Naive thymus-derived CD4-positive, alpha-beta T cell (primary cell): ENCODE results near the gene SPG7. TPM values are rescaled to one million over a fixed set of nuclear protein-coding genes. Genes with fewer than 3 reads are reported as not detected.

Experiments
- ATAC-seq: fragments of 150-1000 bp; cut with Tn5 transposase; 2 replicates; pipeline ENCODE4 v1.10.0; 2021; ENCODE audit warnings: mild to moderate bottlenecking, moderate library complexity
- CTCF ChIA-PET: fragments of 350-600 bp; sonication (Branson Sonifier 250); formaldehyde crosslinking; loops from one replicate; lab custom pipeline; 2021; ENCODE audit warnings: antibody characterized with exemption; lab: Charles Lee
- POLR2A ChIA-PET: fragments of 350-600 bp; sonication (Branson Sonifier 250); formaldehyde crosslinking; loops from one replicate; lab custom pipeline; 2021; ENCODE audit warnings: antibody characterized with exemption, inconsistent platforms; lab: Charles Lee
- DNase-seq, 9 donors: peaks; one replicate each; pipeline versions ENCODE4 v3.0.0 to v3.0.0-alpha.2; 2020 to 2022; ENCODE audit warnings: mixed read lengths in 1 of 9
- H3K27ac ChIP-seq: one replicate; pipeline ENCODE4 v1.7.0; 2013; ENCODE audit warnings: mild to moderate bottlenecking, low read depth, low read length, moderate library complexity
- H3K27me3 ChIP-seq, 2 donors: one replicate each; pipeline ENCODE4 v1.7.0; 2013; ENCODE audit warnings: low read length in 2 of 2, mild to moderate bottlenecking in 2 of 2, moderate library complexity in 2 of 2; ENCODE audit not compliant: control insufficient read depth in 2 of 2, insufficient read depth in 2 of 2
- H3K36me3 ChIP-seq, 3 experiments: 1 replicate in 2 of 3; 2 replicates in 1 of 3; pipeline ENCODE4 v1.7.0; 2013; ENCODE audit warnings: low read length in 3 of 3, mild to moderate bottlenecking in 3 of 3, moderate library complexity in 1 of 3; ENCODE audit not compliant: insufficient read depth in 3 of 3, control insufficient read depth in 2 of 3
- H3K4me1 ChIP-seq, 2 donors: one replicate each; pipeline ENCODE4 v1.7.0; 2013; ENCODE audit warnings: low read length in 2 of 2, mild to moderate bottlenecking in 2 of 2, moderate library complexity in 1 of 2; ENCODE audit not compliant: control insufficient read depth in 2 of 2, insufficient read depth in 2 of 2
- H3K4me3 ChIP-seq: 2 replicates; pipeline ENCODE4 v1.7.0; 2013; ENCODE audit warnings: mild to moderate bottlenecking, low read length
- H3K9me3 ChIP-seq, 3 experiments: 1 replicate in 2 of 3; 2 replicates in 1 of 3; pipeline ENCODE4 v1.7.0; 2013; ENCODE audit warnings: low read length in 3 of 3; ENCODE audit not compliant: control insufficient read depth in 2 of 3
- H3K27ac Mint-ChIP-seq, 9 donors: one replicate each; pipeline ENCODE4 v1.8.0; 2020 to 2022; ENCODE audit warnings: mixed read lengths in 9 of 9, mild to moderate bottlenecking in 8 of 9, moderate library complexity in 5 of 9, inconsistent platforms in 2 of 9
- H3K27me3 Mint-ChIP-seq, 5 donors: one replicate each; pipeline ENCODE4 v1.8.0; 2021 to 2022; ENCODE audit warnings: mixed read lengths in 5 of 5, mild to moderate bottlenecking in 1 of 5
- H3K36me3 Mint-ChIP-seq, 5 donors: one replicate each; pipeline ENCODE4 v1.8.0; 2020 to 2022; ENCODE audit warnings: mixed read lengths in 5 of 5, mild to moderate bottlenecking in 3 of 5, inconsistent platforms in 1 of 5
- H3K4me1 Mint-ChIP-seq, 7 donors: one replicate each; pipeline ENCODE4 v1.8.0; 2020 to 2022; ENCODE audit warnings: mixed read lengths in 7 of 7, mild to moderate bottlenecking in 3 of 7, inconsistent platforms in 1 of 7
- H3K4me3 Mint-ChIP-seq, 10 donors: one replicate each; pipeline ENCODE4 v1.8.0; 2020 to 2022; ENCODE audit warnings: mild to moderate bottlenecking in 10 of 10, mixed read lengths in 10 of 10, moderate library complexity in 6 of 10, inconsistent platforms in 2 of 10
- H3K9me3 Mint-ChIP-seq, 11 donors: one replicate each; pipeline ENCODE4 v1.8.0; 2020 to 2022; ENCODE audit warnings: mixed read lengths in 11 of 11, mild to moderate bottlenecking in 4 of 11, inconsistent platforms in 1 of 11, moderate library complexity in 1 of 11
- intact Hi-C, 2 donors: fragments of 100-400 bp; cut with micrococcal nuclease; formaldehyde crosslinking; loops; one replicate each; pipeline ENCODE4 v1.15.1; 2023
- polyA plus RNA-seq, 2 donors: library from polyadenylated mRNA; unstranded; fragments of 300-500 nt; fragmentation: Illumina TruSeq; gene quantifications; one replicate each; pipeline ENCODE4 v1.2.3, GENCODE V29; 2021
- total RNA-seq, 6 experiments: library from RNA in 5 of 6; stranded (reverse) in 5 of 6; gene quantifications; 1 replicate in 5 of 6; 2 replicates in 1 of 6; pipeline ENCODE4 v1.2.3 and lab custom pipeline; 2021 to 2026

SPG7 gene
- total and polyA plus RNA-seq, 7 experiments from 2014 or later: 48.6 to 181 (median 151) TPM

DNA sequence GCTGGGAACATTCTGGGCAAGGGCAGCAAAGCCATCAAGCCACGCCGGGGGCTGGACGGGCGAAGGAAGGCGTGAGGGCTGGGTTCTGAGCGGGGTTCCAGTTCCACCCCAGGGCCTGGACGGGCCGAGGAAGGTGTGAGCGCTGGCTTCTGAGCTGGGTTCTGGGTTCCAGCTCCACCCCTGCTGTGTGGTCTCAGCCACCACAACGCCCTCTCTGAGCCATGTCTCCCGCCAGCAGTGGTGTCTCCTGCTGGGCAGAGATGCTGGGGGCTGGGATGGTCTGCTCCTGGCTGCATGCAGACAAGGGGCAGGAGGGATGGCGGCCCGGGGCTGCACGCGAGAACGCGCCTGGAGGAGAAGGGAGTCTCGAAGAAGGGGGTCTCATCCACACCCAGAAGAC is 63.4 kb downstream of the SPG7 start:
- Histone ChIP-seq H3K4me1 (peaks cover 0 to 17% of the 10 kb centered on the region in 2 donors), H3K27ac (no peak overlapping the region), H3K9me3 (no peaks in the 10 kb centered on the region), H3K4me3 (no peak overlapping the region), H3K36me3 (no peaks in the 10 kb centered on the region), H3K27me3 (no peaks in the 10 kb centered on the region)
- ATAC-seq (no peak), DNase-seq (no peak)
- H3K36me3 Mint-ChIP-seq: peaks cover 0 to 2% (median 0%) of the 10 kb centered on the region in 5 donors
- peaks cover 8 to 29% (median 15%) of the 10 kb centered on the region in 7 donors for H3K4me1 Mint-ChIP-seq
- POLR2A ChIA-PET: interaction anchor here (1.0 kb wide), 1 partner anchor 324 kb away, joined by 3 read pairs; no protein-coding TSS in a partner anchor
- H3K27me3 Mint-ChIP-seq: peaks cover 3 to 22% (median 12%) of the 10 kb centered on the region in 5 donors
- H3K4me3 Mint-ChIP-seq: peak overlapping the region in 4 of 10 donors; percentile 6 to 79 (median 16)
- intact Hi-C loops: no loop called here
- H3K9me3 Mint-ChIP-seq: peaks cover 0 to 3% (median 0%) of the 10 kb centered on the region in 11 donors
- CTCF ChIA-PET: no interaction called here
- peak overlapping the region in 5 of 9 donors; percentile 23 to 76 (median 51) for H3K27ac Mint-ChIP-seq

GRCh38 chr16:89572073-89572484 is 63.9 kb downstream of the SPG7 start:
- POLR2A ChIA-PET: interaction anchor here (1.0 kb wide), 1 partner anchor 325 kb away, joined by 3 read pairs; no protein-coding TSS in a partner anchor
- intact Hi-C loops: no loop called here

GRCh38 chr16:89572485-89573205 is 64.4 kb downstream of the SPG7 start:
- Mint-ChIP-seq H3K36me3 (peaks cover 0 to under 1% (median 0%) of the 10 kb centered on the region in 5 donors), H3K9me3 (peaks cover 0 to 4% (median 0%) of the 10 kb centered on the region in 11 donors), H3K27ac (peak overlapping the region in 2 of 9 donors; percentile 36 to 51), H3K27me3 (peaks cover 3 to 31% (median 12%) of the 10 kb centered on the region in 5 donors), H3K4me1 (peaks cover 8 to 29% (median 15%) of the 10 kb centered on the region in 7 donors), H3K4me3 (peak overlapping the region in 7 of 10 donors; percentile 17 to 79 (median 31))
- H3K4me3 ChIP-seq: no peak overlapping the region
- ChIA-PET POLR2A (interaction anchor here (0.6 to 1.0 kb wide), 2 partner anchors 84 to 325 kb away, joined by 3 to 4 read pairs; no protein-coding TSS in a partner anchor), CTCF (no interaction called here)
- peaks cover 0 to 17% of the 10 kb centered on the region in 2 donors for H3K4me1 ChIP-seq
- no peak for DNase-seq
- H3K36me3 ChIP-seq: no peaks in the 10 kb centered on the region
- H3K27me3 ChIP-seq: no peaks in the 10 kb centered on the region
- H3K9me3 ChIP-seq: no peaks in the 10 kb centered on the region
- no peak overlapping the region for H3K27ac ChIP-seq
- ATAC-seq: no peak
- intact Hi-C loops: no loop called here

More at GRCh38 chr16:89572073-89572484, 63.9 kb downstream of the SPG7 start:
- Mint-ChIP-seq H3K4me3 (peak overlapping the region in 7 of 10 donors; percentile 6 to 79 (median 31)), H3K9me3 (peaks cover 0 to 3% (median 0%) of the 10 kb centered on the region in 11 donors), H3K4me1 (peaks cover 8 to 29% (median 15%) of the 10 kb centered on the region in 7 donors), H3K27me3 (peaks cover 3 to 26% (median 12%) of the 10 kb centered on the region in 5 donors), H3K36me3 (peaks cover 0 to 2% (median 0%) of the 10 kb centered on the region in 5 donors), H3K27ac (peak overlapping the region in 6 of 9 donors; percentile 25 to 65 (median 40))
- DNase-seq (no peak), ATAC-seq (no peak)
- CTCF ChIA-PET: no interaction called here
- Histone ChIP-seq H3K27me3 (no peaks in the 10 kb centered on the region), H3K4me1 (peaks cover 0 to 17% of the 10 kb centered on the region in 2 donors), H3K9me3 (no peaks in the 10 kb centered on the region), H3K27ac (no peak overlapping the region), H3K36me3 (no peaks in the 10 kb centered on the region), H3K4me3 (no peak overlapping the region)

DNA sequence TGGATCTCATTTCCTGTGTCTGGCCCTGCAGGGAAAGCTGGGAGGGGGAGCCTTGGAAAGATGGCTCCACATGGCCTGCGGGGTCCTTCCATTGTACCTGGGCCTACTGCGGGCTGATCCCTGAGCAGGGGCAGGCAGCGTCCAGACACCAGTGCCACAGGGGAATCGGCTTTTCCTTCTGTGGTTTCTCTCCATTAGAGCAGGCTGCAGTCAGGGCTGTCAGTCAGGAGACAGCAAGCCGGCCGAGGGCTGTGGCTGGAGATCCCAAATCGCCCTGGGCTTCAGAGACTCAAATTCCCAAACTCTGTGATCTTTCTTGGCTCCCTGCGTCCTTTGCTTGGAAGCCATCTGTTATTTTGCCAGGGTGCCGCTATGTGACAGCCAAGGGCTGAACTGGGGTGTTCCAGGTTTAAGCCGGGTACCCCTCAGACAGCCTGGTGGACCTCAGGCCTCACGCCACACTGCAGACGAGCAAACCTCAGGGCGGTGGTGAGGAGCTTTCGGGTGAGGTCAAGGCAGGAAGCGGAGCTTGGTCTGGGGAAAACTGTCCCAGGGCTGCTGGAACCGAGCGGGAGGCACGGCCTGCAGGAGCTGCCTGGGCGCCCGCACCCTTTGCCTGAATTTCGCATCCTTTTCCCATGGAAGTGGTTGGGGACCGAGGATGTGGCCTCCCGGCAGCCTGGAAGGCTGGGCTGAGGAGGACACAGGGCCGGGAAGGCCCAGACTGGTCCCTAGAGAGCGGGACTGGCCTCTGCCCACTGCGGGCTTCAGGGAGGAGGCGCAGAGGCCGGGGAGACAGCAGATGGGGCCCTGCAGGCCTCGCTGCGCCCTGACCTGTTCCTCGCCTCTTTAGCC is 65.8 kb downstream of the SPG7 start:
- POLR2A ChIA-PET: no interaction called here
- Histone ChIP-seq H3K4me3 (no peak overlapping the region), H3K27me3 (no peaks in the 10 kb centered on the region), H3K4me1 (peaks cover 0 to 17% of the 10 kb centered on the region in 2 donors), H3K36me3 (no peaks in the 10 kb centered on the region), H3K27ac (no peak overlapping the region), H3K9me3 (no peaks in the 10 kb centered on the region)
- intact Hi-C loops: loop anchor here in 1 of 2 donors (1.0 kb wide), 1 partner anchor 67 kb away; no protein-coding TSS in a partner anchor
- Mint-ChIP-seq H3K27me3 (peaks cover 3 to 33% (median 12%) of the 10 kb centered on the region in 5 donors), H3K36me3 (no peaks in the 10 kb centered on the region), H3K4me3 (peak overlapping the region; percentile 16 to 79 (median 41)), H3K4me1 (peaks cover 8 to 29% (median 15%) of the 10 kb centered on the region in 7 donors), H3K27ac (no peak overlapping the region), H3K9me3 (peaks cover 0 to 4% (median 0%) of the 10 kb centered on the region in 11 donors)
- DNase-seq (no peak), ATAC-seq (no peak)
- CTCF ChIA-PET: no interaction called here

DNA sequence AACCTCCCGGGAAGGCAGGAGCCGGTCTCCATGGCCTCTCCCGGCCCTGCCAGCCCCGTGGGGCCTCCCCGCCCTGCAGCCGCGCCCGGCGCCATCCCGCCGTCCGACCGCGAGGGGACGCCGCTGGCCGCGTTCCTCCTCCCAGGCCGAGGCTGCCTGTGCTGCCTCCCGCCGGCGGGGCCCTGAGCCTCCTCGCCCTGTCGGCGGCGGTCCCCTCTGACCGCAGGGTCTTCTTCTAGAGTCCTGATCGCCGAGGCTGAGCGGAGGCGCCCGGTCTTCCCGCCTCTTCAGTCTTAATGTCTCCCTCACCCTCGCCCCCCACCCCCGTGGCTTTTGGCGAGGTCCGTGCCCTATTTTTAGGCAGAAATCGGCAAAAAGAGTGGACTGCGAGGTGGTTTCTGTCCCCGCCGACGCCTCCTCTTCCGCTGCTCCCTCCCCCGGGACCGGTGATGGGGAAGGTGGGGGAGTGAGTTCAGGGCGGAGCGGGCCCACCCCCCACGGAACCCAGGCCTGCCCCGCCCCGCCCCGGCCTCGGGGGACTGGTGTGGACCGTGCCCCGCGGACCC is 66.6 kb downstream of the SPG7 start:
- no peaks in the 10 kb centered on the region for H3K27me3 ChIP-seq
- H3K36me3 Mint-ChIP-seq: no peaks in the 10 kb centered on the region
- POLR2A ChIA-PET: interaction anchor here (1.5 kb wide), 1 partner anchor 14 kb away, joined by 4 read pairs; no protein-coding TSS in a partner anchor
- ATAC-seq (peak; percentile 67), DNase-seq (peak in 4 of 9 donors; percentile 20 to 79 (median 42))
- no peak overlapping the region for H3K27ac ChIP-seq
- peaks cover 0 to 4% (median 0%) of the 10 kb centered on the region in 11 donors for H3K9me3 Mint-ChIP-seq
- no peaks in the 10 kb centered on the region for H3K9me3 ChIP-seq
- H3K4me3 Mint-ChIP-seq: peak overlapping the region in 9 of 10 donors; percentile 34 to 79 (median 64)
- H3K4me1 Mint-ChIP-seq: peaks cover 8 to 29% (median 15%) of the 10 kb centered on the region in 7 donors
- peaks cover 0 to 17% of the 10 kb centered on the region in 2 donors for H3K4me1 ChIP-seq
- intact Hi-C loops: loop anchor here in 1 of 2 donors (1.0 kb wide), 1 partner anchor 67 kb away; no protein-coding TSS in a partner anchor
- CTCF ChIA-PET: no interaction called here
- peaks cover 3 to 33% (median 12%) of the 10 kb centered on the region in 5 donors for H3K27me3 Mint-ChIP-seq
- H3K36me3 ChIP-seq: no peaks in the 10 kb centered on the region
- H3K27ac Mint-ChIP-seq: no peak overlapping the region
- H3K4me3 ChIP-seq: peak overlapping the region; percentile 24
